T-helper 2 cell treated with Interferon-gamma antibody and Interleukin-4, amounts not matched to agents 100 ng/mL and 5 ng/mL, for 36 hours (primary cell): ENCODE data around the gene ELF1. TPM values are rescaled to one million over a fixed set of nuclear protein-coding genes. Genes with fewer than 3 reads are reported as not detected.

Source experiments
- intact Hi-C: fragments of 100-400 bp; cut with micrococcal nuclease; formaldehyde crosslinking; loops from one replicate; pipeline ENCODE4 v1.15.1; 2023
- total RNA-seq: library from RNA; stranded (reverse); gene quantifications from 2 replicates; pipeline ENCODE4 v1.2.3, GENCODE V29; 2022

The ELF1 gene
- total RNA-seq, 1 donor from 2014 or later = 117 TPM

- intact Hi-C loops = loop anchor here (10.0 kb wide), 2 partner anchors 347 to 453 kb away; partner anchors contain the start of gene FOXO1
Measured at GRCh38 chr13:41011382-41011956, 7.6 kb downstream of the ELF1 start.

GRCh38 chr13:41008349-41008980, 10.7 kb downstream of the ELF1 start:
- intact Hi-C loops = no loop called here

- intact Hi-C loops = loop anchor here (1.0 kb wide), 1 partner anchor 8 kb away; no protein-coding TSS in a partner anchor
Measured at GRCh38 chr13:41007744-41008128, 11.4 kb downstream of the ELF1 start.

DNA sequence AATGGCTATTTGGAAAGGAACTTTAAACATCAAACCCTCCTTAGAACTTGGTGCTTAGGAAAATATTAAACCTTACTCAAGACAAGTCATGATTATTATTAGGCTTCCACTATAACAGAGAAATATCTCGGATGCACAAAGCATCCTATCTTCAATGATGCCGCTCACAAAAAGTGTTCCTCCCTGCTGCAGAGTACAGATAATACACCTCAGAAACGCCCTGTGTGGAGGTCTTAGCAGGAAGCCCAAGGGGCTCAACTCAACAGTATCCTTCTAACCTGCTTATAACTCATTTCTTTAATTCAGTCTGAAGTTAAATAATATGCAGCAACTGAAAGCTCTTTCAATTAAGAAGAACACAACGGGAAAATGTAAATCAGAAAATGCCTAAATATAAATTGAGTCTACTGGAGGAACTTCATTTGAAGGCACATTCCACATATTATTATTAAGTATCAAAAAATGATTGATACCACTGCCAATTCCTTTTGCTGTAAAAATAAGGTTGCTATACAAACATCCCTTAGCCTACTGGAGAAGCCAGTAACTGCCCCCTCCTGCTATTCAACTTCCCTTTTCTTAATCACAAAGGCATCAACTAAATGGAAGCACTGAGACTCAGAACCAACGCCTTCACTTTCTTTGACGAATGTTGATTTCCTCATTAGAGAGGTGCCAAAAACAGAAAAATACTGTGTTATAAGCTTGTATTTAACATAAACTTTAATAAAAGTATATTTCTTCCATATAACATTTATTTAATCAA, 12.0 kb downstream of the ELF1 start:
- intact Hi-C loops = loop anchor here (1.0 kb wide), 1 partner anchor 8 kb away; no protein-coding TSS in a partner anchor

DNA sequence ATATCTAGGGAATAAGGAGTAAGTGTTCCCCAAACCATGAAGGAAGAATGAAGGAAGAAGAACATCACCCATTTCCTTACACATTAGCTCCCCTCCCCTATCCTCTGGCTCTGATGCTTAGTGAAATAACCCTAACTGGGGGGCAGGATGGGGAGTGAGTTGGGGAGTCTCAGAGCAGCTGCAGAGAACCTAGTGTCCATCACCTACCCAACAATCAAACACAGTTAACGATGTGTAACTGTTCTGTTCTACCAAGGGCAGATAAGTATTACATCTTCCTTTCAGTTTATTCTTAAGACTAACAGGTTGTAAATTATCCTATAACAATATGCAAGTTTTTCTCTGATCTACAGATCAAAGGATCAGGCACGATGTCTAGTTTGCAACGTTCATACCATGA, 12.8 kb downstream of the ELF1 start:
- intact Hi-C loops = no loop called here

DNA sequence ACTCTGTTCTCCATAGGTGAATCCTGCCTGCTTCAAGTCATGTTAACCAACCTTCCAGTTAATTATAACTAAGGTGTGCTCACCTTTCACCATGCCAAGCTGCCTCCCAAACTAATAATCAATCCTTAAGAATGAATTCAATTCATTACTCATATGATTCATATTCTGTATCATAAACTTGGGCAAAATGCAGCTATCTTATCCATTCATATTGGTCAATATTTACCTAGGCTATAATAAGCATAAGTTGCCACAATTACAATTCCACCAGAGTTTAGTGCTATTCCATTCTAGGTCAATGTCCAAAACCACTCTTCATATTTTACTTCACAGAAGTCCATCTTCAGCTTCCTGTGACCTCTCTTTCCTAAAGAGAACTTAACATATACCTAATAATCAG, 13.4 kb downstream of the ELF1 start:
- intact Hi-C loops = loop anchor here (1.0 to 2.0 kb wide), 3 partner anchors 10 to 25 kb away; partner anchors contain the start of gene ELF1

GRCh38 chr13:41004875-41005693, 14.0 kb downstream of the ELF1 start:
- intact Hi-C loops = loop anchor here (1.0 to 2.0 kb wide), 4 partner anchors 10 to 25 kb away; partner anchors contain the start of gene ELF1

DNA sequence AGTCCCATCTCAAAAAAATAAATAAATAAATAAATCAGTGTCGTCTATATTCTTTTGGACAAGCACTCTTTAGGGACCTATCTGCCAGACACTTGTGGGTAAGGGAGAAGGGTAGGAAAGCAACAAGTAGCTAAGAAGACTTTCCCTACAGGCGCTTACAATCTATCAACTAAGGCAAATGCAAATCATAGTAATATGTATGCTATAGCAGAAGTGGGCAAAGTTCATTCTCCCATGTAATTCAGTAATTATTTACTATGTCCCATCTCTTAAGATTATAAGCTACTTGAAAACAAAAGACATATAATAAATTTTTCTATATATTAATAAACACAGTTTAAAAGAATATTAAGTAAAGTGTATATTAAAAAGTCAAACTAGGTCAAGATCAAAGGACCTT, 16.5 kb downstream of the ELF1 start:
- intact Hi-C loops = no loop called here

GRCh38 chr13:41001695-41002094, 17.4 kb downstream of the ELF1 start:
- intact Hi-C loops = no loop called here

GRCh38 chr13:40999416-40999815, 19.7 kb downstream of the ELF1 start:
- intact Hi-C loops = no loop called here

GRCh38 chr13:40996426-40997092, 22.6 kb downstream of the ELF1 start:
- intact Hi-C loops = no loop called here

GRCh38 chr13:40995997-40996396, 23.1 kb downstream of the ELF1 start:
- intact Hi-C loops = loop anchor here (1.0 kb wide), 1 partner anchor 9 kb away; no protein-coding TSS in a partner anchor

DNA sequence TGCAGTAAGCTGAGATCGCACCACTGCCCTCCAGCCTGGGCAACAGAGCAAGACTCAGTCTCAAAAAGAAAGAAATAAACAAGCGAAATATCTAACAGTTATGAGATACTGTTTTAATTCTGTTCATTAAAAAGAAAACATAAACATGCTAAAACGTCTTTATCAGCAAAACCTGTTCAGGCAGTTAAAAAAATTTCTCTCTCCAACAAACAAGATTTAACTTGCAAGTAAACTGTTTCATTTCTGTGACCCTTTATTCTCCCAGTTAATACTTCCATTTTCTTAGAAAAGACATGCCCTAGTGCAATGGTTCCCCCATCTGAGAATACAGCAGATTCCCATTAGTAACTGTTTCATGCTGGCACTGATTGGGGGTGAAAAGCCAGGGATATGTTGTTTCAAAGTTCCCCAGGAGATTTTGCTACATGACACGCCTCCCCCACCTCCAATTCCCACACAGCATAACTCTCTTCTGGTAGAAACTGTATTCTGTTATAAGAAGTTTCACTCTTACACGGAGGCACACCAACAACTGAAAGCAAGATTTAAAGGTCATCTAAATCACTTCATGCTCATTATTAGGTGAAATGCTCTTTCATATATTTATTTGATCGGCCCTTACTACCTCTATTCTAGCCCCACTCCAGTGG, 24.4 kb downstream of the ELF1 start:
- intact Hi-C loops = loop anchor here (1.0 kb wide), 1 partner anchor 11 kb away; no protein-coding TSS in a partner anchor

DNA sequence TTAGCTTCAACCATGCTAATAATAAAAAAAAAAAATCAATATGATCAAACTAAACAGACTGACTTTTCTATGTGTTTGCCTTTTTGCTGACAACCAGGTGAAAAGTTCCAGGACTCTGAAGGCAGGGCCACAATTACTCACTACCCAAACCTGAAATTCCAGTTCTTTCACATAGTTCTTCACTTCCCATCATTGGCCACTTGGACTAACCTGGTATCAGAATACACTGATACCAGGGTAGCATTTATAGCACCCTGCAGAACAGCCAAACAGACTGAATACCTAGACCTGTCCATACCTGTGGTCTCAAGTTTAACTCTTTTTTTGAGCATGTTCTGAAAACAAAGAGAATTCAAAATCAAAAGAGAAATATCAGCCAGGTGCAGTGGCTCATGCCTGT, 25.1 kb downstream of the ELF1 start:
- intact Hi-C loops = no loop called here

DNA sequence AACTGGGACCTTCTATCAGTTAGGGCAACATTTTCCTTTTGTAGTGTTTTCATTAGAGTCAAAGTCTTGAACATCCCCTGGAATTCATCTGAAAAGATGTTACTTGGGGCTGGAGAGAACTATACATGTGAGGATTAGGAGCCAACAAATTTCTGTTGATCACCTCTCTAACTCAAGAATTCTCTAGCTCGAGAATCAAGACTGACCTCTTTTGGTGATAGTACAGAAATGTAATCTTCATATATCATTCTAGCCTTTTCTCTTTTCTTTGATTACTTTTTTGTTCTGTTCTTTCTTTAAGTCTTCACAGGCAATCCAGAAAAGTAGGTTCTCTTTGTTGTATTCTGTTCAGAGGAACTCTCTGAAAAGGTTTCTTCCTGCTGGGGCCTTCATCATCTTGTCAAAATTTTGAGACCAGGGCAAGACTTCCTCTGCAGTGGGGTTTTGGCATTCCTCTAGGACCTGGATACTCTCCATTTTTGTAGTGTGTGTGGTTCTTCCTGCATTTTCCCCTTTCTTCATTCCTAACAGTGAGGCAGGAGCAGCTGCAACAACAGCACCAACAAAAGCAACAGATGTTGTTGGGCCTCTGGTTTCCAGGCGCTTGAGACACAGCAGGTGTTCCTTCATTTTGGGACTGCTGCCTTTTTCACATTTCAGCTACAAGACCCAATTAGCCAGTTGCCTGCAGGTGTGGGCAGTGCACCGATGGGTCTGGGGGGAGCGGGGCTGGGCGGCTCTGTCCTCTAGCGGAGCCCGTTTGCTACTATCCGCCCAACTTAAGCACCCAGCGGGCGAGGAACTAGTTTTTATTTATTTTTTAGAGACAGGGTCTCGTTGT, 26.2 kb downstream of the ELF1 start:
- intact Hi-C loops = loop anchor here (1.0 kb wide), 1 partner anchor 9 kb away; no protein-coding TSS in a partner anchor

GRCh38 chr13:40987606-40988280, 31.4 kb downstream of the ELF1 start:
- intact Hi-C loops = loop anchor here (10.0 kb wide), 1 partner anchor 147 kb away; the partner anchor contains the start of gene KBTBD6

DNA sequence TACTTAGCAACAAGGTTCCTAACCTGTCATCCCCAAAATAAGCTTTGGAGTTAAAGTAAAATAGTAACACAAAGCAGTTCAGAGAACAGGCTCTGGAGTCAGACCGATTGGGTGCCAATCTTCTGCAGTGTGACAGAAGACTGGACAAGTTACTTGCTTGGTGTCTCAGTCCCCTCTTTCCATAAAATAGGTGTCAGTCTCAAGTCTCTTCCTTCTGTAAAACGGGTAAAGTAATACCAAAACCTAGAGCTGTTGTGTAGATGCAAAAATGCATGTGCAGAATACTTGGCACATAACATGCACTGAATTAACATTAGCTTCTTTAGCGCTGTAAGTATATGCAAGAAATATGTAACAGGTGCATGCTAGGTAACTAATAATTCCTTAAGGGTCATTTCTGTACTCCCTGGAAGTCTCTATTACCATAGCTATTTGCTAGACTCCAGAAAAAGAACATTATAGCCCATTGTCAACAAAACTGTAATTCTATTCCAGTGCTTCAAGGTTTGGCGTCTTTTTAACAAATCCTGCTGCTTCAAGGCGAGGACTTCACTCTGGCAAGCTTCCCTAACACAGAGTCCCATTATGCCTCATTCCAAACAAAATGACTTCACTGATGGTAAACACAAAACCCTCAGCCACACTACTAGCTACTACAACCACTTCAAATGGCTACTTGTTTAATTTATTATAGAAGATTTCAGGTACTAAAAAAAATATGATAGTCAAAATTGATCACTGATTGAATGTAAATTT, 32.8 kb downstream of the ELF1 start:
- intact Hi-C loops = loop anchor here (10.0 kb wide), 1 partner anchor 149 kb away; the partner anchor contains the start of gene KBTBD6
